HCT116 (cell line): ENCODE measurements around the gene PRTG. TPM values are rescaled to one million over a fixed set of nuclear protein-coding genes. Genes with fewer than 3 reads are reported as not detected.

Experiments used
- ATAC-seq: fragments of 200-7000 bp; cut with Tn5 transposase; 2 replicates; pipeline ENCODE4 v1.9.1; 2020; ENCODE audit warnings: mild to moderate bottlenecking, moderate library complexity
- BruUV-seq: library from RNA; stranded (reverse); fragments of 400-500 nt; replicated peaks from 2 replicates; lab custom pipeline; 2021; lab: Mats Ljungman, UMichigan
- CTCF ChIA-PET: fragments of 300-600 bp; sonication (Branson Sonifier 250); formaldehyde crosslinking; loops from one replicate; lab custom pipeline; 2021; ENCODE audit warnings: antibody characterized with exemption; lab: Charles Lee
- POLR2A ChIA-PET: fragments of 300-600, 350-600 bp; sonication (Branson Sonifier 250); formaldehyde crosslinking; loops from one replicate; lab custom pipeline; 2021; ENCODE audit warnings: antibody characterized with exemption; lab: Charles Lee
- RAD21 ChIA-PET, 2 experiments: fragments of 300-600 bp; sonication (Branson Sonifier 250); formaldehyde crosslinking; loops; one replicate each; lab custom pipeline; 2023; ENCODE audit warnings: low total read pairs in 2 of 2; ENCODE audit not compliant: uncharacterized antibody in 2 of 2, unreplicated experiment in 2 of 2, low non-redundant PET in 1 of 2; lab: Charles Lee
- DNase-seq: peaks from one replicate; pipeline ENCODE4 v3.0.0-alpha.2; 2010; ENCODE audit warnings: low read depth, low spot score
- H2AFZ ChIP-seq: fragments of 200-600 bp; shearing (Covaris generic), sonication (generic); 2 replicates; pipeline ENCODE4 v1.6.1; 2017; ENCODE audit warnings: low read depth, mixed run types, mixed read lengths, antibody characterized with exemption, low read length; ENCODE audit not compliant: poor library complexity, severe bottlenecking
- H3K27ac ChIP-seq: 2 replicates; pipeline ENCODE4 v1.5.1; 2012; ENCODE audit warnings: low read depth, low read length
- H3K27me3 ChIP-seq: fragments of 200-600 bp; sonication (generic); 2 replicates; pipeline ENCODE4 v1.6.1; 2016; ENCODE audit warnings: mixed run types, low read length, mixed read lengths; ENCODE audit not compliant: insufficient read depth
- H3K36me3 ChIP-seq, 2 experiments: fragments of 200-500 bp in 1 of 2; fragments of 200-600 bp in 1 of 2; sonication (Bioruptor generic) in 1 of 2; sonication (generic) in 1 of 2; 2 replicates each; pipeline versions ENCODE4 v1.5.1 to v1.6.1; 2014 to 2016; ENCODE audit warnings: low read length in 2 of 2, inconsistent platforms in 1 of 2, mixed read lengths in 1 of 2, mixed run types in 1 of 2; ENCODE audit not compliant: insufficient read depth in 2 of 2, control insufficient read depth in 1 of 2
- H3K4me1 ChIP-seq, 2 experiments: fragments of 200-600 bp in 1 of 2; sonication (generic) in 1 of 2; 2 replicates each; pipeline versions ENCODE4 v1.5.1 to v1.6.1; 2012 to 2017; ENCODE audit warnings: low read length in 2 of 2, inconsistent platforms in 1 of 2, mild to moderate bottlenecking in 1 of 2, mixed read lengths in 1 of 2, mixed run types in 1 of 2, moderate library complexity in 1 of 2; ENCODE audit not compliant: insufficient read depth in 2 of 2, control insufficient read depth in 1 of 2
- H3K4me2 ChIP-seq: fragments of 200-600 bp; sonication (generic); 2 replicates; pipeline ENCODE4 v1.6.1; 2017; ENCODE audit warnings: mixed run types, low read length, mixed read lengths
- H3K4me3 ChIP-seq, 2 experiments: fragments of 200-600 bp in 1 of 2; sonication (generic) in 1 of 2; replicated peaks in 1 of 2; 2 replicates each; pipeline ENCODE4 v1.5.1; 2011 to 2016; ENCODE audit warnings: low read length in 2 of 2, control low read depth in 1 of 2, low read depth in 1 of 2, mild to moderate bottlenecking in 1 of 2, mixed read lengths in 1 of 2, mixed run types in 1 of 2
- H3K79me2 ChIP-seq: fragments of 200-600 bp; sonication (generic); 2 replicates; pipeline ENCODE4 v1.6.1; 2017; ENCODE audit warnings: mild to moderate bottlenecking, mixed run types, low read length, moderate library complexity, mixed read lengths; ENCODE audit not compliant: insufficient read depth
- H3K9ac ChIP-seq: fragments of 200-600 bp; sonication (generic); 2 replicates; pipeline ENCODE4 v1.6.1; 2016; ENCODE audit warnings: low read length, mixed read lengths
- H3K9me2 ChIP-seq: fragments of 200-600 bp; sonication (generic), shearing (Covaris generic); 2 replicates; pipeline ENCODE4 v1.6.1; 2017; ENCODE audit warnings: mixed run types, mild to moderate bottlenecking, moderate library complexity; ENCODE audit not compliant: insufficient read depth
- H3K9me3 ChIP-seq, 2 experiments: fragments of 200-500 bp in 1 of 2; fragments of 200-600 bp in 1 of 2; sonication (Bioruptor generic) in 1 of 2; sonication (generic) in 1 of 2; 2 replicates each; pipeline ENCODE4 v1.6.1; 2014 to 2017; ENCODE audit warnings: low read length in 2 of 2, mixed read lengths in 2 of 2, inconsistent platforms in 1 of 2, low read depth in 1 of 2, mild to moderate bottlenecking in 1 of 2, mixed run types in 1 of 2, moderate library complexity in 1 of 2; ENCODE audit not compliant: control insufficient read depth in 1 of 2, insufficient read depth in 1 of 2
- H4K20me1 ChIP-seq: fragments of 200-600 bp; sonication (generic), shearing (Covaris generic); 2 replicates; pipeline ENCODE4 v1.6.1; 2017; ENCODE audit warnings: mixed run types, mild to moderate bottlenecking, moderate library complexity; ENCODE audit not compliant: insufficient read depth
- ATF3 ChIP-seq: IDR thresholded peaks from 2 replicates; pipeline ENCODE4 v1.6.1; 2012
- CBX3 ChIP-seq: IDR thresholded peaks from 2 replicates; pipeline ENCODE4 v1.6.1; 2012; ENCODE audit warnings: low read depth
- CEBPB ChIP-seq: IDR thresholded peaks from 2 replicates; pipeline ENCODE4 v1.6.1; 2012; ENCODE audit warnings: low read depth
- CTCF ChIP-seq, 3 experiments: fragments of 200-600 bp in 1 of 3; sonication (generic) in 1 of 3; IDR thresholded peaks in 2 of 3; conservative IDR thresholded peaks in 1 of 3; 2 replicates each; pipeline ENCODE4 v1.5.1; 2012 to 2017; ENCODE audit warnings: low read depth in 2 of 3, low read length in 2 of 3, antibody characterized with exemption in 1 of 3, borderline replicate concordance in 1 of 3, control low read depth in 1 of 3, mild to moderate bottlenecking in 1 of 3, mixed read lengths in 1 of 3, mixed run types in 1 of 3, moderate library complexity in 1 of 3; ENCODE audit not compliant: insufficient read depth in 1 of 3
- EGR1 ChIP-seq: IDR thresholded peaks from 2 replicates; pipeline ENCODE4 v1.6.1; 2012; ENCODE audit warnings: low read depth
- ELF1 ChIP-seq: IDR thresholded peaks from 2 replicates; pipeline ENCODE4 v1.6.1; 2012; ENCODE audit warnings: low read depth, borderline replicate concordance
- EZH2 ChIP-seq: fragments of 200-600 bp; sonication (generic); IDR thresholded peaks from 2 replicates; pipeline ENCODE4 v1.6.1; 2017; ENCODE audit warnings: antibody characterized with exemption, mixed run types
- EZH2phosphoT487 ChIP-seq: fragments of 200-600 bp; IDR thresholded peaks from 2 replicates; pipeline ENCODE4 v1.6.1; 2018; ENCODE audit warnings: antibody characterized with exemption, borderline replicate concordance
- MAX ChIP-seq: IDR thresholded peaks from 2 replicates; pipeline ENCODE4 v1.6.1; 2012
- POLR2A ChIP-seq: IDR thresholded peaks from 2 replicates; pipeline ENCODE4 v1.7.0; 2011; ENCODE audit warnings: borderline replicate concordance; ENCODE audit not compliant: insufficient read depth, insufficient read length; ENCODE audit errors: extremely low read depth
- POLR2AphosphoS5 ChIP-seq: IDR thresholded peaks from 2 replicates; pipeline ENCODE4 v1.6.1; 2011; ENCODE audit warnings: mild to moderate bottlenecking, low read depth, low read length, moderate library complexity
- SIN3A ChIP-seq: IDR thresholded peaks from 2 replicates; pipeline ENCODE4 v1.6.1; 2012; ENCODE audit warnings: low read depth
- SP1 ChIP-seq: IDR thresholded peaks from 2 replicates; pipeline ENCODE4 v1.6.1; 2012; ENCODE audit warnings: low read depth
- SRF ChIP-seq: IDR thresholded peaks from 2 replicates; pipeline ENCODE4 v1.6.1; 2012; ENCODE audit warnings: low read depth
- YY1 ChIP-seq: IDR thresholded peaks from 2 replicates; pipeline ENCODE4 v1.6.1; 2011; ENCODE audit warnings: low read length, low read depth, moderate library complexity, mild to moderate bottlenecking; ENCODE audit not compliant: insufficient replicate concordance; ENCODE audit errors: extremely low read depth
- ZBTB33 ChIP-seq: IDR thresholded peaks from 2 replicates; pipeline ENCODE4 v1.6.1; 2011; ENCODE audit warnings: mild to moderate bottlenecking, low read length, moderate library complexity; ENCODE audit not compliant: insufficient replicate concordance; ENCODE audit errors: extremely low read depth
- ZFX ChIP-seq: fragments of 450-650 bp; IDR thresholded peaks from 2 replicates; pipeline ENCODE4 v1.6.1; 2017
- ZNF274 ChIP-seq: fragments of 200-500 bp; sonication (Bioruptor generic); IDR thresholded peaks from 2 replicates; pipeline ENCODE4 v1.6.1; 2014; ENCODE audit warnings: mild to moderate bottlenecking, low read depth, low read length, inconsistent platforms
- intact Hi-C: fragments of 100-400 bp; cut with micrococcal nuclease; formaldehyde crosslinking; loops from 2 replicates; pipeline ENCODE4 v1.10.0; 2022
- total RNA-seq: library from RNA; stranded (reverse); gene quantifications from one replicate; pipeline ENCODE4 v1.2.1, GENCODE V29; 2021; ENCODE audit not compliant: unreplicated experiment

The PRTG gene
- total RNA-seq, 1 experiment from 2014 or later = not detected

- Histone ChIP-seq H3K9me2 (no peaks in the 10 kb centered on the region), H4K20me1 (no peaks in the 10 kb centered on the region), H3K4me2 (no peak overlapping the region), H3K36me3 (no peaks in the 10 kb centered on the region), H2AFZ (no peak overlapping the region), H3K27me3 (no peaks in the 10 kb centered on the region), H3K9me3 (no peaks in the 10 kb centered on the region), H3K4me3 (no peak overlapping the region), H3K79me2 (no peaks in the 10 kb centered on the region), H3K27ac (no peak overlapping the region), H3K4me1 (no peaks in the 10 kb centered on the region), H3K9ac (no peak overlapping the region)
- DNase-seq (no peak), ATAC-seq (no peak)
- intact Hi-C loops = no loop called here
- ChIA-PET POLR2A (no interaction called here), CTCF (no interaction called here), RAD21 (no interaction called here)
- BruUV-seq = no TSS peak
- no peak for TF ChIP-seq CTCF (IDR thresholded peaks at IDR 0.05 in 2 of 3, conservative IDR thresholded peaks at IDR 0.05 in 1 of 3; ENCODE audit: borderline replicate concordance in 1 of 3, insufficient read depth in 1 of 3, low read depth in 2 of 3, low read length in 2 of 3)
- TF ChIP-seq EGR1 = no peak
- TF ChIP-seq ZFX = no peak
- TF ChIP-seq CEBPB = no peak
- TF ChIP-seq EZH2phosphoT487 = no peak
- TF ChIP-seq SIN3A = no peak
- no peak for TF ChIP-seq ZBTB33
- TF ChIP-seq POLR2A = no peak
- TF ChIP-seq ATF3 = no peak
- TF ChIP-seq EZH2 = no peak
- TF ChIP-seq SP1 = no peak
- no peak for TF ChIP-seq ZNF274
- no peak for TF ChIP-seq ELF1
- no peak for TF ChIP-seq SRF
- no peak for TF ChIP-seq MAX
- no peak for TF ChIP-seq POLR2AphosphoS5
- TF ChIP-seq CBX3 = no peak
- no peak for TF ChIP-seq YY1
Measured at GRCh38 chr15:55778932-55779331, 36.0 kb upstream of the PRTG start.
